SK-MEL-5 (cell line): ENCODE data around the gene CNOT11. TPM values are rescaled to one million over a fixed set of nuclear protein-coding genes. Genes with fewer than 3 reads are reported as not detected.
"Not testable (repeated sequence)": the region's sequence is repeated elsewhere in the genome, so short reads cannot be mapped to it uniquely, and the experiment has no call there.

Source experiments
- DNase-seq: peaks from one replicate; pipeline ENCODE4 v3.0.0-alpha.2; 2016; ENCODE audit warnings: low read depth, low spot score
- in situ Hi-C: cut with HindIII; loops from 2 replicates; pipeline ENCODE4 v1.10.0; 2016; ENCODE audit warnings: low sequenced_read_pairs, high pct_unique_total_duplicates, low pct_unique_long_range_greater_than_20kb
- polyA plus RNA-seq, 2 experiments: library from polyadenylated mRNA; depleted of rRNA; stranded (reverse); fragments of >200 nt; gene quantifications; 2 replicates each; pipeline ENCODE4 v1.2.3, GENCODE V29; 2015
- total RNA-seq: library from RNA; depleted of rRNA; stranded (reverse); fragments of >200 nt; shearing (Covaris generic); gene quantifications from 2 replicates; pipeline ENCODE4 v1.2.3, GENCODE V29; 2014; rRNA removed

The CNOT11 gene
- total RNA-seq: 55.1 and 60.3 TPM in 2 replicates
- 60.1 and 61.7 TPM in 2 replicates for polyA plus RNA-seq (2015; cell fraction: cytosol; rRNA removed)
- 69.7 and 91.1 TPM in 2 replicates for polyA plus RNA-seq (2015; cell fraction: nucleus; rRNA removed)

DNA sequence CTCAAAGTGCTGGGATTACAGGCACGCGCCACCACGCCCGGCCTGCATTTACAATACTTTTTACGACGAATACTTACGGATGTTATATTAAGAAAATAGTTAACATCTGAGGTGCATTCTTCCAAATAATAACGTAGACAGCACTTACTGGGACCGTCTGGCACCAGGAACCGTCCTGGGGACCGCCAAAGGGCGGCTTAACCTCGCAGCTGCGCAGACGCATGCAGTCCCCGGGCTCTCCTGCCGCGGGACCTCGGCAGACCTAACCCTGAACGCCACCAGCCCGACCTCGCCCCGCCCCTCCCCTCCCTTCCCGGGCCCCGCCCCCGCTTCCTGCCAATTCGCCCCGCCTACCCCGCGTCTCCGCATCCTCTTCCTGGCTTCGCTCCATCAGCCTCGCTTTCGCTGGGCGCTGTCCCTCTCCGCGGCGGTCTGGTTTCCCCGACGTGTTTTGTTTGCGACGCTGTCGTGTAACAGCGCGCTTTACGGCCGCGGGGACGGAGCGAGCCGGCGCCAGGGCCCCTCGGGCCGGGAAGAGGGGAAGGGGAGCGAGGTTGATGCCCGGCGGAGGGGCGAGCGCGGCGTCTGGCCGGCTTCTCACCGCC lies at the start of gene CNOT11:
CNOT11 (plus strand) TSS at position 479 of the 605 bp plus-strand sequence; CDS start at position 558, 79 bp downstream.
- in situ Hi-C loops: no loop called here
- DNase-seq: peak; percentile 96

DNA sequence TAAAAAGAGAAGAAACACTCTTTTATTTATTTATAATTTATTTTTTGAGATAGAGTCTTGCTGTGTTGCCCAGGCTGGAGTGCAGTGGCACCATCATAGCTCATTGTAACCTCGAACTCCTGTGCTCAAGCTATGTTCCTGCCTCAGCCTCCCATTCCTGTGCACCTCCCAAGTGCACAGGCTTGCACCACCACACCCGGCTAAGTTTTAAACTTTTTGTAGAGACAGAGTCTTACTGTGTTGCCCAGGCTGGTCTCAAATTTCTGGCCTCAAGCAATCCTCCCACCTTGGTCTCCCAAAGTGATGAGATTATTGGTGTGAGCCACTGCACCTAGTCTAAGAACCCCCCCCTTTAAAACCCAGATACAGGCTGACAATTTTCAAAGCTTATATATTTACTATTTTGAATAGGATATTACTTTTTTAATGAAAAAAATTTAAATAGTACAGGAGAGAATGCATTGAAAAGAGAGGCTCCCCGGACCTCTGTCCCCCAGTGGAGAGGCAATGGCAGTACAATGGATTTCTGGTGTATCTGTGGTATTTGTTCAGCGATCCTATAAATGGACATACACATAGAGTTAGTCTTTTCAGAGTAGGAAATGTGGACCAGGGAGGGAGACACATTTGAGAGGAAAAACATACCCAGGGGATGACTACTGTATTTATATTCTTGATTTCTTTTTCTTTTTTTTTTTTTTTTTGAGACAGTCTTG lies 48.1 kb upstream of the CNOT11 start:
- peak; percentile 30 for DNase-seq
- in situ Hi-C loops: no loop called here

DNA sequence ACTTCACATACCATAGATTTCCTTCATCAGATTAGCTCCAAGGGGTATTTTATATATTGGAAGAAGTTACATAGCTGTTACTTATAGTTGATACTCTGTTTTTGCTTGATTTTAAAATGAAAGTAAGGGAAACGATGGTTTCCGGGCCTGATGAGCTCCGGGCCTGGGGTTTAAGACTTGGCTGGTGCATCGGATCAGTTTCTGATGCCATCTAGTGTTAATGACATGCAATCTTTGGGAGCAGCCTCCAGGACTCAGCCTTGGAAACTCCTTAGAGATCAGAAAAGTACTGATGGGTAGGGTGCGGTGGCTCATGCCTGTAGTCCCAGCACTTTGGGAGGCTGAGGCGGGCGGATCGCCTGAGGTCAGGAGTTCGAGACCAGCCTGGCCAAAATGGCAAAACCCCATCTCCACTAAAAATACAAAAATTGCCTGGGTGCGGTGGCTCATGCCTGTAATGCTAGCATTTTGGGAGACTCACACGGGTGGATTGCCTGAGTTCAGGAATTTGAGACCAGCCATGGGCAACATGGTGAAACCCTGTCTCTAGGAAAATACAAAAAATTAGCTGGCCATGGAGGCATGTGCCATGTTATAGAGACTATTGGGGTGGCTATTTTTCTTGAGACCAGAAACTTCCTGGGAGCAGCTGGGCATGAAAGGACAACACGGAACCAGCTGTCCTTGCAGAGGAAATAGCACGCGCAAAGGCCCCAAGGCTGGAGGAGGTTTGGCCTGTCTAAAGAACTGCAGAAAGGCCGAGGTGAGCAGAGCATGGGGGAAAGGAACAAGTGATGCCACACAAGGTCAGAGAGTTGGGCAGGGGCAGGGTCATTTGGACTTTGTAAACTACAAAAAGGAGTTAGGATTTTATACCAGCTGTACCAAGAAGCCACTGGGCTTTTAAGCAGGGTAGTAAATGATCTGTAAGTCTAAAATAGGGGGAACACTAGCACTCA lies 46.9 kb upstream of the CNOT11 start:
- in situ Hi-C loops: no loop called here

DNA sequence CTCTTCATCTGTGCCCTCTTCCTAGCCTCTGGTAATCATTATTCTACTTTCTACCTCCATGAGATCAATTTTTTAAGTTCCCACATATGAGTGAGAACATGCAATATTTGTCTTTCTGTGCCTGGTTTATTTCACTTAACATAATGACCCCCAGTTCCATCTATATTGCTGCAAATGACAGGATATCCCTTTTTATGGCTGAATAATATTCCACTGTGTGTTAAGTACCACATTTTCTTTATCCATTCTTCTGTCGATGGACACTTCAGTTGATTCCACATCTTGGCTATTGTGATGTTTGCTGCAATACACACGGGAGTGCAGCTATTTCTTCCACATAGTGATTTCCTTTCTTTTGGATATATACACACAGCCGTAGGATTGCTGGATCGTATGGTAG lies 43.9 kb upstream of the CNOT11 start:
- DNase-seq: no peak
- in situ Hi-C loops: no loop called here

More for the DNA sequence above, 46.9 kb upstream of the CNOT11 start:
- DNase-seq: peak; percentile 92

DNA sequence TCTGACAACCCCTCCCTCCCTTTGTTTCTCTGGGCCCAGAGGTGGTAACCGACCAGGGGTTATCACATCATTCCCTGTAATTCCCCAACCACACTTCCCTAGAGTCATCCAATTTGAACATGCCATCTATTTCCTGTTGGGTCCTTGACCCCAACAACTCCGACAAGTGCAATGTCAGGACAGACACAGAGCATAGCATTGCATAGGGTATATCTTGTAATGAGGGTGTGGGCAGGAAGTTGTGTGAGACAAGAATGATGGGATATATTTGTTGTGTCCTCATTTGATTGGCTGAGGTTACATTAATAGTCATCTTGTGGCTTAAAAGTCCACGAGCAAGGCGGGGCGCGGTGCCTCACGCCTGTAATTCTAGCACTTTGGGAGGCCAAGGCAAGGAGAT lies 33.4 kb upstream of the CNOT11 start:
- in situ Hi-C loops: no loop called here

DNA sequence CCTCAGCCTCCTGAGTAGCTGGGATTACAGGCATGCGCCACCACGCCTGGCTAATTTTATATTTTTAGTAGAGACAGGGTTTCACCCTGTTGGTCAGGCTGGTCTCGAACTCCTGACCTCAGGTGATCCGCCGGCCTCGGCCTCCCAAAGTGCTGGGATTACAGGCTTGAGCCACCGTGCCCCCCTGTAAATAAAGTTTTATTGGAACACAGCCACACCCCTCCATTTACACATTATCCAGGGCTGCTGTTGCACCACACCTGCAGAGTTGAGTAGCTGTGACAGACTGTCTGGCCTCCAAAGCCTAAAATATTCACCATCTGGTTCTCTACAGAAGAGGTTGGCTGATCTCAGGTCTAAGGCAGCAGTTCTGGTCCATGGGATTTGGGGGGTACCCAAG lies 32.6 kb upstream of the CNOT11 start:
- in situ Hi-C loops, DNase-seq: not testable (repeated sequence)

More for the DNA sequence above, 33.4 kb upstream of the CNOT11 start:
- no peak for DNase-seq

DNA sequence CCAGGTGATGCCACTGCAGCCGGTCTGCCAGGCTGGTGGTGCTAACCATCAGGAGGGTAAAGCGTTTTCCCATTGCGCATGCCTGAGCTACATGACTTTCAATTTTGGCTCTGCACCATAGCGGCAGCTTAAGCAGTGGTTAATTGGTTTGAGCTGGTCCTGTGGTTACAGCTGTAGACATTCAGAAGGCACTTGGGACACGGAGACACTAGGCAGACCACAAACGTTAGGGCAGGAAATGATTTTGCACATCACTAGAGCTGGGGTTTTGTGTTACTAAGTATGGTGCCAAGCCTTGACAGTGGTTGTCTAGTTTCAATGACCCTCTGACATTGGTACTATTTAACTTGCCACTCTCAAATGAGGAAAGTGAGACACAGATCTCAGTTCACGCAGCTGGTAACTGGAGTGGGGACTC lies 28.9 kb upstream of the CNOT11 start:
- DNase-seq: no peak
- in situ Hi-C loops: no loop called here

DNA sequence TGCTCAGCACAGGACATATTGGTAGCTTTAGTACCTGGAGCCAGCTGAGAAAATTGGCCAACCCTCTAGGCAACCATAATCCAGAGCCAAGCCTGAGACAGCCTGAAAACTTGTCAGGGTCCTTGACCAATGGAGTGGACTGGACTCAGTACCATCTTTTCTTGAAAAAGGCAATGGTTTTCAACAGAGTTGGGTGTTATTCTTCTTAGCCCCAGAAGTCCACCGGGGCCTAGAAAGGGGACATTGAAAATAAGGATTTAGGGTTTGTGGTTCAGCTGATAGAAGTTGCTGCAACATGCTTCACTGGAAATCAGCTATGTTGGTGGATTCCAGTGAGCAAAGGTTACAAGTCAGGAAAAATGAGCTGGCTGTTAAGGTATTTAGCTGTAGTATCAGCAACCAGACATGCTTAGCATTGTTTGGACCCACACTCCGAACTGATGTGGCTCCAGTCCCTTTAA lies 22.1 kb upstream of the CNOT11 start:
- in situ Hi-C loops: no loop called here
- no peak for DNase-seq

DNA sequence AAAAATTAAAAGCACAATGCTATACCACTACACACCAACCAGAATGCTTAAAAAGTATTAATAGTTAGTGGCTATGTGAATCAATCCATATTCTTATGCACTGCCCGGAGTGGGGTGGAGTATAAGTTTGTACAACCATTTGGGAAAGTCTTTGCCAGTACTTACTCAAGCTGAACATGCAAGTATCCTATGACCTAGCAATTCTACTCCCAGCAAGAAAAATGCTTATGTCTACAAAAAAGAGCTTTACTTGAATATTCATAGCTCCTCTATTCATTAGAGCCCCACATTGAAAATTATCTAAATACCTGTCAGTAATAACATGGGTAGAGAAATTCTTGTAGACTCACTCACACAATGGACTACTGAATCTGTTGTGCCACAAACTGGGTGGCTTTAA lies 21.4 kb upstream of the CNOT11 start:
- DNase-seq: no peak
- in situ Hi-C loops: no loop called here

DNA sequence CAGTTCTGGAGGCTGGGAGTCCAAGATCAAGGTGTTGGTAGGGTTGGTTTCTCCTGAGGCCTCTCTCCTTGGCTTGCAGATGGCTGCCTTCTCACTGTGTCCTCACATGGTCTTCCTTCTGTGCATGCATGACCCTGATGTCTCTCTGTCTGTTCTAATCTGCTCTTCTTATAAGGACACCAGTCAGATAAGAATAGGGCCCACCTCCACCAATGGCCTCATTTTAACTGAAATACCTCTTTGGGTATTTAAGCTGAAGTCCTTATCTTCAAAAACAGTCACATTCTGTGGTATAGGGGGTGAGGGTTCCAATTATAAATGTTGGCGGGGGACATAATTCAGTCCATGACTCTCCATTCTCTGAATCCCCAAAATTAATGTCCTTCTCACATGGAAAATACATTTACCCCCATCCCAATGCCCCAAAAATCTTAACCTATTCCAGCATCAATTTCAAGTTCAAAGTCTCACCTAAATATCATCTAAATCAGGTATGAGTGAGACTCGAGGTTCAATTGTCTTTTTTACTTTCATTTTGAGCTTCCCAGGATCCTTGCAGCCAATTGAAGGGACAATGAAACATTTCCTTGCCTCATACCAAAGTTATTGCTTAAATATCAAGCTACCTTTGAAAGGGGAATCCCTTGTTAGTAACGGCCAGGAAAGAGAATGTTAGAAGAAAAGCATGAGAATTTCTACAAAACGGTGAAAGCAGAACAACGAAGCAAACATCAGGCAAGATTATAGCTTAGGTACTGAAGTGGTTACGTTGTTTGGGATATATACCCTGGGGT lies 20.6 kb upstream of the CNOT11 start:
- DNase-seq: no peak
- in situ Hi-C loops: no loop called here

DNA sequence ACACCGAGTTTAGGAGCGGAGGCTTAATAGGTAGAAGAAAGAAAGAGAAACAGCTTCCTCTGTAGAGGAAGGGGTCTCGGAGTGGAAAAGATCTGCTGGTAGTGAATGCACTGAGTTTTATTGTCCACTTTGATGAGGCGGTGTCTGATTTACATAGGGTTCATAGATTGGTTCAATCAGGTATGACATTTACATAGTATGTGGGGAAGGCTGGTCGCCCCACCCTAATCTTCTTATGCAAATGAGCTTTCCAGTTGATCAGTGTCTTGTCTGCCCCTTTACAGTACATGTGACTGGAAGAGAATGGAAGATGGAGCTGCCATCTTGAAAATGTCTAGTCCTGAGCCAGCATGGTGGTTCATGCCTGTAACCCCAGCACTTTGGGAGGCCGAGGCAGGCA lies 19.9 kb upstream of the CNOT11 start:
- no peak for DNase-seq
- in situ Hi-C loops: no loop called here

DNA sequence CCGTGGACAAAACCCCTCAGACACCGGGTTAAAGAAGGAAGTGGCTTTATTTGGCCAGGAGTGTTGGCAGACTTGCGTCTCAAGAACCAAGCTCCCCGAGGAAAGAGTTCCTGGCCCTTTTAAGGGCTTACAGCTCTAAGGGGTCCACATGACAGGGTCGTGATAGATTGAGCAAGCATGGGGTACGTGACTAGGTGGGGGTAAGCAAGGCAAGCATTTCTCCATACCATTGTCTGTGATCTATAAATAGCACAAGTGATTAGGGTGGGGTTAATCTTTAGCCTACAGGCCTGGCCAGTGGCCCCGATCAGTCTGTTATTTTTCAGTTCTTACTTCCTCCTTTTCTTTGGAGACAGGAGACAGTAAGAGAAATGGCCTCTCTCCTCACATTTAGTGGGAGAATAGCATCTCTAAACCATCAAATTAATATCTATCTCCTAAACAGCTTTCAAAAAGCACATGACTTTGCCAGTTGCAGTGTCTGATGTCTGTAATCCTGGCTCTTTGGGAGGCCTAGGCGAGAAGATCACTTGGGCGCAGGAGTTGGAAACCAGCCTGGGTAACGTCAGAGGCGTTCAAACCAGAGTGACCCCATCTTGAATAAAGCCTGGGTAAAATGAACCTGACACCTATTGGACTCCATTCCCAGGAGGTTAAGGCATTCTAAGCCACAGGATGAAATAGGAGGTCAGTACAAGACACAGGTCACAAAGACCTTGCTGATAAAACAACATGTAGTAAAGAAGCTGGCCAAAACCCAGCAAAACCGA lies 18.3 kb upstream of the CNOT11 start:
- no peak for DNase-seq
- in situ Hi-C loops: no loop called here

DNA sequence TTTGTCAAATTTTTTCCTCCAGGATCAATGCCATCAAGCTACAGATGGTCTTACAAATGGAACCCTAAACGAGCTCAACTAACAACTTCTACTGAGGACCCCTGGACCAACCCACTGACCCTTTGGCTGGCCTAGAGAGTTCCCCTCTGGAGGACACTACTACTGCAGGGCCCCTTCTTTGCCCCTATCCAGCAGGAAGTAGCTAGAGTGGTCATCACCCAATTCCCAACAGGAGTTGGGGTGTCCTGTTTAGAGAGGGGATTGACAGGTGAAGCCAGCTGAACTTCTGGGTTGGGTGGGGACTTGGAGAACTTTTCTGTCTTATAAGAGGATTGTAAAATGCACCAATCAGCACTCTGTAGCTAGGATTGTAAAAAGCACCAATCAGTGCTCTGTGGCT lies 16.7 kb upstream of the CNOT11 start:
- DNase-seq, in situ Hi-C loops: not testable (repeated sequence)

DNA sequence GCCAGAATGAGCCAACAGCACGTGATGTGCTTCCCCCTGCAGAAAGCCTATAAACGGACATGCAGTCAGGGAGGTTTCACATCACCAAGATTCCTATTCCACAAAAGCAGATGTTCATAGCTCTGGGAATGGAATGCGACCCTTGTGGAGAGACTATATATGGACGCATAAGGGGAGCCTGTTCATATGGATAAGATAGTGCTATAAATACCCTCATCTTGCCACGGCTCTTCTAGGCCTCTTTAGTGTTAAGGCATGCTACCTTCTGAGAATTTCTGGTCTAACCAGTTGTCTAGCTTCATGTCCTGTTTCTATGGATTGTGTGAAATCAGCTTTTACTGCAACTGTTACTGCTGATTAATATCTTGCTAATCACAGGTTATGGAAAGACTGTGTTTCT lies 14.7 kb upstream of the CNOT11 start:
- DNase-seq: peak; percentile 53
- in situ Hi-C loops: not testable (repeated sequence)

DNA sequence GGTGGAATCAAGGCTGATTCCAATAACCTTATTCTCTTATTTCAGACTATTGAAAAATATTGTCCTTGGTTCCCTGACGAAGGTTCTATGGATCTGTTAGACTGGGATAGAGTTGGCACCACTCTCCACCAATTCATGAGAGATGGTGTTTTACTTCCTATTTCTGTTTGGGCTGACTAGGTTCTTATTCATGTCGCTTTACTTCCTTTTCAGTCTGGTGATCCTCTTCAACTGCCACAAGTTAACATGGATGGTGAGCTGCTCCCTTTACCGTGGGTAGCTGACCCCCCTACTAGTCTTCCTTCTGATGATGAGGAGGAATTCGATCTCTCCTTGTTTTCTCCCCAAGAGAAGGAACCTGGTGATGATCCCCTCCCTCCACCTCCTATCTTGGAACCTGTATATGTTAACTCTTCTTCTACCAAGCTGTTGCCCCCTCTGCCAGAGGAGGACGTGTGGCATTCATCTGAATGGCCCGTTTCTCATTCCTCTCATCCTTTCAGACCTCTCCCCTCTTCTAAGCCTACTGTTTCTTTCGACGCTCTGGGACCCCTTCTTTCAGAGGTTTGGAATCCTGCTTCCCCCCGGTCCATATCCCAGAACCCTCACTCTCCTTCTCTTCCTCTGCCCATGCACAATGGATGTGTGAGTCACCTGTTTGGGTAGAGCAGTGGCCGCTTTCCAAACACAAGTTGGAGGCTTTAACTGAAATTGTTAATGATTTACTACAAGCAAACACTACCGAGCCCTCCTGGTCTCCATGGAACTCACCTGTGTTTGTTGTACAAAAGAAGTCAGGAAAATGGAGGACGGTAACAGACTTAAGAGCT lies 13.5 kb upstream of the CNOT11 start:
- in situ Hi-C loops: no loop called here
- DNase-seq: no peak

DNA sequence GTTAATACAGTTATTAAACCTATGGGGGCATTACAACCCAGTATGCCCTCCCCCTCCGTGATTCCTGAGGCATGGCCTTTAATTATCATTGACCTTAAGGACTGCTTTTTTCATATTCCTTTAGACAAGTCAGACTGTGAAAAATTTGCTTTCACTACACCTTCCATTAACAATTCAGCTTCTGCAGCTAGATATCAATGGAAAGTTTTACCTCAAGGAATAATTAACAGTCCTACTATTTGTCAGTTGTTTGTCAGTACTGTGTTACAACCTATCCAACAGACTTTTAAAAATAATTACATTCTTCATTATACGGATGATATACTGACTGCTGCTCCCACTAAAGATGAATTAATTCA lies 12.9 kb upstream of the CNOT11 start:
- in situ Hi-C loops, DNase-seq: not testable (repeated sequence)
